Stimulated activated naive CD4-positive, alpha-beta T cell treated with Interleukin-2 at 50 U/mL for 16 hours (primary cell): ENCODE measurements around the gene ALK.

Source experiments
- DNase-seq: peaks from one replicate; lab custom pipeline; 2025; lab: John Stamatoyannopoulos, UW

ALK gene

GRCh38 chr2:29796446-29796845 lies 124.9 kb downstream of the ALK start:
- no peak for DNase-seq

- DNase-seq = no peak
Measured at GRCh38 chr2:29789911-29790485, 131.4 kb downstream of the ALK start.

- DNase-seq = no peak
Measured at GRCh38 chr2:29787473-29788465, 133.6 kb downstream of the ALK start.

GRCh38 chr2:29786361-29786760 lies 135.0 kb downstream of the ALK start:
- no peak for DNase-seq

- DNase-seq = no peak
Measured at GRCh38 chr2:29783666-29784065, 137.7 kb downstream of the ALK start.

GRCh38 chr2:29782549-29783458 lies 138.6 kb downstream of the ALK start:
- DNase-seq = no peak

- DNase-seq = no peak
Measured at GRCh38 chr2:29782087-29782486, 139.3 kb downstream of the ALK start.

GRCh38 chr2:29780906-29781305 lies 140.5 kb downstream of the ALK start:
- no peak for DNase-seq

GRCh38 chr2:29777161-29777560 lies 144.2 kb downstream of the ALK start:
- no peak for DNase-seq

- no peak for DNase-seq
Measured at GRCh38 chr2:29776406-29776805, 145.0 kb downstream of the ALK start.

- no peak for DNase-seq
Measured at GRCh38 chr2:29775937-29776336, 145.4 kb downstream of the ALK start.

GRCh38 chr2:29774624-29775023 lies 146.8 kb downstream of the ALK start:
- DNase-seq = no peak

- DNase-seq = no peak
Measured at GRCh38 chr2:29770846-29771245, 150.5 kb downstream of the ALK start.

GRCh38 chr2:29769847-29770246 lies 151.5 kb downstream of the ALK start:
- DNase-seq = no peak

GRCh38 chr2:29767606-29768335 lies 153.6 kb downstream of the ALK start:
- DNase-seq = no peak

- DNase-seq = no peak
Measured at GRCh38 chr2:29766191-29766590, 155.2 kb downstream of the ALK start.

GRCh38 chr2:29765721-29766120 lies 155.7 kb downstream of the ALK start:
- DNase-seq = no peak

GRCh38 chr2:29763371-29763770 lies 158.0 kb downstream of the ALK start:
- DNase-seq = no peak

GRCh38 chr2:29762239-29762638 lies 159.1 kb downstream of the ALK start:
- no peak for DNase-seq

- no peak for DNase-seq
Measured at GRCh38 chr2:29761278-29761677, 160.1 kb downstream of the ALK start.

GRCh38 chr2:29760008-29760407 lies 161.4 kb downstream of the ALK start:
- DNase-seq = no peak

- DNase-seq = no peak
Measured at GRCh38 chr2:29759360-29759759, 162.0 kb downstream of the ALK start.
